B cell (primary cell): ENCODE data around the gene TEKT3. TPM values are rescaled to one million over a fixed set of nuclear protein-coding genes. Genes with fewer than 3 reads are reported as not detected.

Experiments
- ATAC-seq: fragments of 200-7000 bp; cut with Tn5 transposase; one replicate; pipeline ENCODE4 v1.10.0; 2021; ENCODE audit warnings: low read depth, mild to moderate bottlenecking, moderate number of reproducible peaks, moderate library complexity
- CTCF ChIA-PET: fragments of 350-600 bp; sonication (Branson Sonifier 250); formaldehyde crosslinking; loops from one replicate; lab custom pipeline; 2021; ENCODE audit warnings: antibody characterized with exemption, inconsistent platforms; lab: Charles Lee
- POLR2A ChIA-PET: fragments of 350-600 bp; sonication (Branson Sonifier 250); formaldehyde crosslinking; loops from one replicate; lab custom pipeline; 2021; ENCODE audit warnings: antibody characterized with exemption; lab: Charles Lee
- DNase-seq: peaks from one replicate; pipeline ENCODE4 v3.0.0; 2013
- H2AFZ ChIP-seq: 2 replicates; pipeline ENCODE4 v1.6.1; 2012; ENCODE audit warnings: mild to moderate bottlenecking, low read depth, low read length; ENCODE audit not compliant: insufficient read depth, poor library complexity, severe bottlenecking
- H3K27ac ChIP-seq, 2 donors: 1 replicate in 1 of 2; 2 replicates in 1 of 2; pipeline ENCODE4 v1.5.1; 2012 to 2013; ENCODE audit warnings: low read length in 2 of 2, mild to moderate bottlenecking in 2 of 2, moderate library complexity in 1 of 2
- H3K27me3 ChIP-seq, 4 experiments: fragments of 200-600 bp in 1 of 4; sonication (generic) in 1 of 4; replicated peaks in 1 of 4; 1 replicate in 2 of 4; 2 replicates in 2 of 4; pipeline versions ENCODE4 v1.6.1 to v1.7.0; 2013 to 2016; ENCODE audit warnings: low read length in 3 of 4, mild to moderate bottlenecking in 2 of 4, mixed read lengths in 1 of 4, moderate library complexity in 1 of 4; ENCODE audit not compliant: insufficient read depth in 4 of 4, control insufficient read depth in 3 of 4; ENCODE audit errors: control extremely low read depth in 1 of 4
- H3K36me3 ChIP-seq, 2 experiments: replicated peaks in 1 of 2; 1 replicate in 1 of 2; 2 replicates in 1 of 2; pipeline versions ENCODE4 v1.6.1 to v1.7.1; 2013; ENCODE audit warnings: low read length in 1 of 2; ENCODE audit not compliant: insufficient read depth in 2 of 2, control insufficient read depth in 1 of 2; ENCODE audit errors: control extremely low read depth in 1 of 2, extremely low read depth in 1 of 2
- H3K4me1 ChIP-seq, 2 donors: fragments of 200-600 bp in 1 of 2; sonication (generic) in 1 of 2; 1 replicate in 1 of 2; 2 replicates in 1 of 2; pipeline versions ENCODE4 v1.5.1 to v1.6.1; 2013 to 2017; ENCODE audit warnings: low read length in 2 of 2; ENCODE audit not compliant: control insufficient read depth in 2 of 2, insufficient read depth in 2 of 2
- H3K4me2 ChIP-seq: replicated peaks from 2 replicates; pipeline ENCODE3; 2012; ENCODE audit warnings: mild to moderate bottlenecking, low read depth, low read length; ENCODE audit not compliant: poor library complexity, severe bottlenecking
- H3K4me3 ChIP-seq, 5 experiments: fragments of 200-600 bp in 1 of 5; sonication (generic) in 1 of 5; 1 replicate in 3 of 5; 2 replicates in 2 of 5; pipeline versions ENCODE4 v1.5.1 to v1.7.0; 2011 to 2016; ENCODE audit warnings: low read length in 4 of 5, mild to moderate bottlenecking in 4 of 5, low read depth in 2 of 5, control low read depth in 1 of 5, moderate library complexity in 1 of 5; ENCODE audit not compliant: insufficient read depth in 1 of 5; ENCODE audit errors: control extremely low read depth in 1 of 5, extremely low read depth in 1 of 5
- H3K79me2 ChIP-seq: fragments of 200-600 bp; sonication (generic); one replicate; pipeline ENCODE4 v1.6.0; 2016; ENCODE audit warnings: low read length; ENCODE audit not compliant: control insufficient read depth, insufficient read depth
- H3K9ac ChIP-seq: fragments of 200-600 bp; sonication (generic); 2 replicates; pipeline ENCODE4 v1.6.1; 2017; ENCODE audit warnings: mild to moderate bottlenecking, low read length, moderate library complexity
- H3K9me3 ChIP-seq, 3 donors: one replicate each; pipeline versions ENCODE4 v1.6.1 to v1.7.1; 2013; ENCODE audit warnings: low read length in 2 of 3; ENCODE audit not compliant: control insufficient read depth in 2 of 3, insufficient read depth in 1 of 3; ENCODE audit errors: control extremely low read depth in 1 of 3
- H4K20me1 ChIP-seq: 2 replicates; pipeline ENCODE4 v1.6.0; 2012; ENCODE audit warnings: mild to moderate bottlenecking, low read length; ENCODE audit not compliant: insufficient read depth, control insufficient read depth, poor library complexity, severe bottlenecking
- H3K27ac Mint-ChIP-seq: one replicate; pipeline ENCODE4 v1.8.0; 2021; ENCODE audit warnings: mixed read lengths
- H3K27me3 Mint-ChIP-seq: one replicate; pipeline ENCODE4 v1.8.0; 2021; ENCODE audit warnings: mixed read lengths
- H3K4me1 Mint-ChIP-seq: one replicate; pipeline ENCODE4 v1.8.0; 2021; ENCODE audit warnings: mixed read lengths
- H3K4me3 Mint-ChIP-seq: one replicate; pipeline ENCODE4 v1.8.0; 2021; ENCODE audit warnings: mixed read lengths
- H3K9me3 Mint-ChIP-seq: one replicate; pipeline ENCODE4 v1.8.0; 2022; ENCODE audit warnings: mixed read lengths; ENCODE audit not compliant: insufficient read depth
- CTCF ChIP-seq: fragments of 200-600 bp; IDR thresholded peaks from one replicate; pipeline ENCODE4 v1.8.0; 2022; ENCODE audit warnings: antibody characterized with exemption, mild to moderate bottlenecking
- EZH2 ChIP-seq: IDR thresholded peaks from 2 replicates; pipeline ENCODE4 v1.6.1; 2012; ENCODE audit warnings: borderline replicate concordance, low read depth, mild to moderate bottlenecking, moderate library complexity, low read length; ENCODE audit not compliant: insufficient read depth, poor library complexity, severe bottlenecking
- WGBS: methylation state at CpG from one replicate; pipeline ENCODE4 v1.1.5; 2013; ENCODE audit warnings: missing lambda C conversion rate; ENCODE audit not compliant: insufficient coverage; 5-methylcytosine and 5-hydroxymethylcytosine counted together
- intact Hi-C: fragments of 100-400 bp; cut with micrococcal nuclease; formaldehyde crosslinking; loops from one replicate; pipeline ENCODE4 v1.10.0; 2022
- polyA plus RNA-seq: library from polyadenylated mRNA; depleted of rRNA; stranded (reverse); fragments of >200 nt; gene quantifications from 2 replicates; pipeline ENCODE4 v1.2.3, GENCODE V29; 2012
- total RNA-seq, 2 donors: library from RNA; stranded (reverse); fragments of 120-200 nt in 1 of 2; gene quantifications; 1 replicate in 1 of 2; 2 replicates in 1 of 2; pipeline versions ENCODE4 v1.2.3 to v1.2.4, GENCODE V29; 2013 to 2022

TEKT3 gene
- total and polyA plus RNA-seq, 2 donors (not counting 1 experiment from before 2014, with no cell fraction given): 0.49 to 1.8 TPM

DNA sequence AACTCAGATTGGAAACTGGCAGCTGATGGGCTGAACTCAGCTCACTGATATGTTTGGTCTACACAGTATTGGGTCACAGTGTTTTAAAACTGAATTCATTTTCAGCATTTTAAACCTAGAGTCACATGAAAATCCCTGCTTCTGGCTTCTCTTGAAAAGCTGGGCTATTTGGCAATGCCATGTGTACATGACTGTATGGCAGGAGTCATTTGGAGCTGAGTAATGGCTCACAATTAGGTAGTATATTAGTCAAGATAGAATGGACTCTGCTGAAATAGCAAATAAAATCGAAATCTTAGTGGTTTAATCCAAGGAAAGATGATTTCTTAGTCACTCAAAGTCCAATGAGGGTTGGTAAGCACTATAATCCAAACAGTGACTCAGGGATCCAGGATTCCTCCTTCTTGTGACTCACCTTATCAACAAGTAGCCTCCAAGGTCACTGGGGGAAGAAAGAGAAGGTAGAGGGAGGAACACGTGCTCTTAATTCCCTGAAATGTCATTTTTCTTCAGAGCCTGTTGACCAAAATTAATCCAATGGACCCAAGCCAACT is 62.4 kb downstream of the TEKT3 start:
- ChIA-PET POLR2A (no interaction called here), CTCF (no interaction called here)
- ATAC-seq: no peak
- Mint-ChIP-seq H3K27ac (no peak overlapping the region), H3K4me3 (no peak overlapping the region), H3K9me3 (peaks cover 2% of the 10 kb centered on the region), H3K4me1 (no peaks in the 10 kb centered on the region), H3K27me3 (peaks cover 21% of the 10 kb centered on the region)
- no peak for TF ChIP-seq EZH2
- no peak for TF ChIP-seq CTCF
- H3K4me1 ChIP-seq: no peaks in the 10 kb centered on the region
- no CpG with 5 or more reads among the region's 2 CpGs for WGBS
- H3K79me2 ChIP-seq: no peaks in the 10 kb centered on the region
- no peak overlapping the region for H3K4me2 ChIP-seq
- no peak overlapping the region for H3K27ac ChIP-seq
- no peaks in the 10 kb centered on the region for H4K20me1 ChIP-seq
- H2AFZ ChIP-seq: no peak overlapping the region
- H3K36me3 ChIP-seq: no peaks in the 10 kb centered on the region
- peaks cover 0 to 9% (median 0%) of the 10 kb centered on the region in 4 experiments for H3K27me3 ChIP-seq
- peaks cover 0 to 6% (median 3%) of the 10 kb centered on the region in 3 donors for H3K9me3 ChIP-seq
- no peak overlapping the region for H3K9ac ChIP-seq
- DNase-seq: no peak
- H3K4me3 ChIP-seq: no peak overlapping the region
- intact Hi-C loops: no loop called here

- no peak overlapping the region for H3K27ac ChIP-seq
- ChIA-PET CTCF (no interaction called here), POLR2A (no interaction called here)
- H3K79me2 ChIP-seq: no peaks in the 10 kb centered on the region
- H3K9ac ChIP-seq: no peak overlapping the region
- H3K27ac Mint-ChIP-seq: no peak overlapping the region
- peaks cover 4% of the 10 kb centered on the region for H3K9me3 Mint-ChIP-seq
- H3K27me3 ChIP-seq: peaks cover 0 to 9% (median 0%) of the 10 kb centered on the region in 4 experiments
- H3K27me3 Mint-ChIP-seq: peaks cover 20% of the 10 kb centered on the region
- DNase-seq (no peak), ATAC-seq (no peak)
- H3K4me3 Mint-ChIP-seq: no peak overlapping the region
- no peaks in the 10 kb centered on the region for H3K4me1 ChIP-seq
- no peak overlapping the region for H3K4me3 ChIP-seq
- H3K36me3 ChIP-seq: no peaks in the 10 kb centered on the region
- no peaks in the 10 kb centered on the region for H3K4me1 Mint-ChIP-seq
- H2AFZ ChIP-seq: no peak overlapping the region
- H4K20me1 ChIP-seq: no peaks in the 10 kb centered on the region
- no peak overlapping the region for H3K4me2 ChIP-seq
- WGBS: 20% methylated on average over 2 of the region's 6 CpGs
- no peak for TF ChIP-seq CTCF
- no peak for TF ChIP-seq EZH2
- intact Hi-C loops: no loop called here
- H3K9me3 ChIP-seq: peaks cover 1 to 9% (median 3%) of the 10 kb centered on the region in 3 donors
Observed at GRCh38 chr17:15278380-15278779, 63.0 kb downstream of the TEKT3 start.
